Medulla oblongata (tissue), 1 donor: Measurements from ENCODE around the gene GRB10.

Experiments used
- DNase-seq: peaks from one replicate; pipeline ENCODE4 v3.0.0-alpha.2; 2015; ENCODE audit errors: extremely low spot score

The GRB10 gene

GRCh38 chr7:50782375-50783208, at the start of gene GRB10:
TSS of gene GRB10 (minus strand) at chr7:50782896. CDS start at chr7:50732322, 50,574 bp downstream.
- DNase-seq: peak; percentile 63

- DNase-seq: no peak
Observed at GRCh38 chr7:50828801-50829200, 46.1 kb upstream of the GRB10 start.

DNA sequence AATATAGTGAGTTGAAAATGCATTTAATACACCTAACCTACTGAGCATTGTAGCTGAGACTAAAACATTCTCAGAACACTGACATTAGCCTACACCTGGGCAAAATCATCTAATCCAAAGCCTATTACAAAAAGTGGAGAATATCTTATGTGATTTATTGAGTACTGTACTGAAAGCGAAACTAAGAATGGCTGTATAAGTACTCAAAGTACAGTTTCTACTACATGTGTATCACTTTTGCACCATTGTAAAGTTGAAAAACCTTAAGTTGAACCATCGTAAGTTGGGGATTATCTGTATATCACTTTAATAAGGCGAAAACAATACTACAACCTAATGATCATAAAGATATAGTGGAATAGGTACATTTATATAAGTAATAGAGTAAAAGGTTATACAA, 45.4 kb upstream of the GRB10 start:
- DNase-seq: no peak

- DNase-seq: no peak
Observed at GRCh38 chr7:50827281-50827680, 44.6 kb upstream of the GRB10 start.

GRCh38 chr7:50826371-50827172, 43.9 kb upstream of the GRB10 start:
- DNase-seq: no peak

GRCh38 chr7:50825465-50825864, 42.8 kb upstream of the GRB10 start:
- no peak for DNase-seq

DNA sequence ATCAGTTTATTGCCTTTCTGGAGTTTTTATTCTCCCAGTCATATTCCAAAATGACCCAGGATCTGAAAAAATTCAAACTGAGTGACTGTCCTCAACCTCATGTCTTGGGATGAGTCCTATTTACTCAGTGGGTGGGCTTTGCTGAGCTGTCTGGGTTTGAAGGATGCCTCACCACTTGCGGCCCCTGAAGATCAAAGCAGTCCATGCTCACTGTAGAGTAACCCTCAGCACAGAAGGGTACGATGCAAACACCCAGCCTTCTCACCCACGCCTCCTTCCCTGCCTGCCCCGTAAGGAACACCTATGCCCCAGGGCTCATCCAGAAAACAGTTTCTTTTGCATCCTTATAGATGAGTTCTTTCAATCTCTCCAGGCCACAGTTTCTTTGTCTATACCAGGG, 42.2 kb upstream of the GRB10 start:
- DNase-seq: no peak

DNA sequence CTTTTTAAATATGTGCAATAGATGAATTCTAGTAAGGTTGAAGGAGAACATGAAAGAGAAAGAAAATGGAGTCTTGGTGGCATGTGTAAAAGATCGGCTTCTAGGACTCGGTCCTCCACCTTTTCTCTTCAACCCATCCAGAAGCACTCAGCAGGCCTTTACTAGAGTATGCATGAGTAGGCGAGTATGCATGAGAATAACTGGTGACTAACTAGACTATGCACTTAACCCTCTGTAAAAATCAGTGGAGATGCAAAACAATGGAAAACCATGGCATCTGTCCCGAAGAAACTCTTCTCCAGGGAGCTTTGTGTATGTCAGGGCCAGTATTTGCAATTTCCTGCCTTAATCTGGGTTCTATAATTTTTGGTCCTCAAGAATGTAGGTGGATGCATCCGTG, 40.0 kb upstream of the GRB10 start:
- DNase-seq: no peak

DNA sequence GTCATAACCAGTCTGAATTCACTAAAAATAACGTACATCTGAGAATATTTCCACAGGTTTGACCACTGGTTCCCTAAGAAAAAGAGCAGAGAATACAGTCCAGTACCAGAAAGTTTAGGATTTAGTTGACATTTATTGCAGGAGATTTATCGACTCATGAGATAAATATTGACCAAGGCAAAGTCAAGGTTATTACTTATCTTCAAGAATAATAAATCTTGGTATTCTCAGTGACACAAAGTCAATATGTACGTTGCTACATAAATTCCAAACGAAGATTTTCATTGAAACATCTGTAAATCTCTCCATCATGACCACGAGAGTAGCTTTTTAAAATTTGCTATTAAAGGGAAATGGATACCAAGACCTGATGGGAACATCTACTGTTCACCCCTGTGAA, 39.4 kb upstream of the GRB10 start:
- no peak for DNase-seq

DNA sequence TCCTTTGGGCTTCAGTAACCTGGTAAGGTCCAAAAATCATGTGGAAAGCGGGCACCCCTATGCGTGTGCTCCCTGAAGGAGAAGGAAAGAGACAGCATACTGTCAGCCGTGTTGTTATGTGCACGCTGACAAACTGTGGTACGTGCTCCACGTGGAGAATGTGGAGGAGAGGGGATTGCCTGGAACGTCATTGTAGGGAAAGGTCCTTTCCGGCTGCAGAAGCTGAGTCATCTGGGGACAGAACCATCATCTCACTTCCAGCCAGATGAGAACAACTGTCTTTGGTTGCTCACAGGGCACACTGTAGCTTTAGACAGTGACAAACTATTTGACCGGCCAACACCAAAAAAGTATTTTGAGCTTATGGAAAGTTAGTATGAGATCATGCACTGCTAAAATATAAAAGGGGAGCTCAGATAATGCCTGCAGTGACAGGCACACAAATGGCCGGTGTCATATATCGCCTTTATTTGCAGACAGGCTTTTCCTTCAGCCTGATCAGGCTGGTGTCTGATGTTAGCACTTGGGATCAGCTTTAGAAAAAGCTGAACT, 38.8 kb upstream of the GRB10 start:
- no peak for DNase-seq

DNA sequence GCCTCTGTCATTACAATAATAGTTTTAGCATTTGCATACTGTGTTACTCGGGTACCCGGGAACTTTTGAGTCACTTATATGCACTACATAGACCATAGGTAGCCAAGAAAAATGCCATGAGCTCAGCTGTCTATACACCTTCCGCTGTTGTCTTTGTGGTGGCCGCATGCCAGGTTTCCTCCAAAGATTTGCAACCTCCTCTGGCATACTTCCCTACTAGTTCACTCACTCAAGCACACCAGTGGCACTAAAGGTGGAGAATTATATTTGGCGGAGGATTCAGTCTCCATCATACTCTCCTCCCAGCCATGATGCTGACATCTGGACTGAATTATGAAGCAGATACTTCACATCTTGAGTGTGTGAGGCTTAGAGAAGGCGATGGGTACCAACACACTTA, 35.6 kb upstream of the GRB10 start:
- no peak for DNase-seq

DNA sequence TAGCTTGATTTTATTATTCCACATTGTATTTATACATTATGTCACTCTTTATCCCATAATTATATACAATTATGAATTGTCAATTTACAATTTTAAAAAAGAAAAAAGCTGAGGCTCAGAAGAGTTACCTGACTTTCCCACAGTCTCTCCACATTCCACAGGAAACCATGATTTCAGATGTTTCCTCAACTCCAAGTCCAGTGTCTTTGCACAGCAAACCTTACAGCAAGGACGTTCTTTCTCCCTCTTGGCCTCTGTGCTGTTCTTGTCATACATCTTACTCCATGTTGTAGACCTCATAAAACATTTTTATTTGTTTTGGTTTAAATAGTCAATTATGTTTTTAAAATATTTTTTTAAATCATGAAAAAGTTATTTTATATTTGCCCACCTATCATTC, 34.9 kb upstream of the GRB10 start:
- DNase-seq: no peak

GRCh38 chr7:50815138-50815537, 32.4 kb upstream of the GRB10 start:
- no peak for DNase-seq

DNA sequence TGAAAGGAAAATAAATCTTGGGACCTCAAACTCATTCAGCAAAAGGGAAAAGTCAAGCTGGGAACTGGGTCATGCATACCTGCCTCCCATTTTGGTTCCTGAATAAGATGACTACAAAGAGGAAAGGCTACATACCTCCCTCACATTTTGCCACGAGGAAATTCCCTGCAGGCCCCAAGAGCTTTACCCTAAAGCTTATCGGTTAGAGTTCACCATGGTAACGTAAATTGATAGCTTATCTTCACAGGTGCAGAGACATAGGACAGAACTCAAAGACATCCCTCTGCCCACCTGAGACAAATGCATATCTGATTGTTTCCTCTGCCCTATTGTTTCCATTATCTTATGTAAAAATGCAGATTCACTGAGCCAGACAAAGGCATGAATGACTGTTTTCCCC, 31.5 kb upstream of the GRB10 start:
- DNase-seq: no peak

GRCh38 chr7:50812841-50813475, 30.3 kb upstream of the GRB10 start:
- DNase-seq: no peak

DNA sequence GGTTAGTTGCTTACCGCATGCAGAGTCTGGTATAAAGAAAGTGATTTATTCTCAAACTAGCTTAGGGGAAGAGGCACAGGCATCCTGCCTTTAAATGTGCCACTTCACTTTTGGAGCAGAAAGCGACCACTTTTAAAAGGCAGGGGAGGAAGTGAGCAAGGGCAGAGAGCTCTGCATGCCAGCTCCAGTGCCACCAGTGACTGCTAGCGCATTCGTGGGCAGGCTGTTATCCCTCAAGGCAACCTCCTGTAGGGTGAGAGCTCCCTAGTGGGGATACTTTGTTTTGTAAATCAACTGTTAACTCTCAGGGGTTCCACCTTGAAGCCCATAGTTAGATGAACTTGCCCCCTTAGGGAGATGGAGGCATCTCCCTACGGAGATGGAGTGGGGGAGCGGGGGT, 29.4 kb upstream of the GRB10 start:
- no peak for DNase-seq

GRCh38 chr7:50808282-50808888, 25.7 kb upstream of the GRB10 start:
- DNase-seq: no peak

DNA sequence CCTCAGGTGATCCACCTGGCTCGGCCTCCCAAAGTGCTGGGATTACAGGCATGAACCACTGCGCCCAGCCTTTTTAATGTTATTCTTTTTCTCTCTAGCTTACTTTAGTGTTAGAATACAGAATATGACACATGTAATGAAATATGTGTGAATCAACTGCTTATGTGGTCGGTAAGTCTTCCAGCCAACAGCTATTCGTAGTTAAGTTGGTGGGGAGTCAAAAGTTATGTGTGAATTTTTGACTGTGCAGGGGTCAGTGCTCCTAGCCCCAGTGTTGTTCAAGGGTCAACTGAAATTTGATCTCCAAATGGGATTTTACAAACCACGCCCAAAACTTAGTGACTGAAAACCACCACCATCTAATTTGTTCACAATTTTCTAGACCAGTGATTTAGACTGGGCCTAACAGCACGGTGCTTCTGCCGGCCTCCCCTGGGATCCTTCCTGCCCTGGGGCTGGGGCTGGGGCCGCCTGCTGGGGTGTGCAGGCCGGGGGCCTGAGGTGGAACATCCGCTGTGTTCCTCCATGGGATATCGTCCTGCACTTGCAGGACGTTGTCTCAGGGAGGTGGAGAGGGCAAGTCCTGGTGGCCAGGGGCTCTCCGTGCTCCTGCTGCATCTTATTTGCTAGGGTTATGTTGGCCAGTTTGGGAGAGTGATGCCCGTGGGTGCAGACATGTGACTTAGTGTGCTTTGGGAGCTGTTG, 24.5 kb upstream of the GRB10 start:
- DNase-seq: no peak

- no peak for DNase-seq
Observed at GRCh38 chr7:50806143-50806542, 23.4 kb upstream of the GRB10 start.

GRCh38 chr7:50805447-50806125, 22.9 kb upstream of the GRB10 start:
- no peak for DNase-seq
